LoVo (cell line): ENCODE measurements around the gene TCTN1.
A peak's percentile ranks its signal among the peaks of the same experiment; 100 is the strongest.
"Not testable (repeated sequence)": the region's sequence is repeated elsewhere in the genome, so short reads cannot be mapped to it uniquely, and the experiment has no call there.

Experiments used
- DNase-seq: peaks from one replicate; pipeline ENCODE4 v3.0.0-alpha.2; 2016; ENCODE audit warnings: low spot score

The TCTN1 gene

GRCh38 chr12:110585231-110585799 is 28.6 kb upstream of the TCTN1 start:
- DNase-seq = no peak

DNA sequence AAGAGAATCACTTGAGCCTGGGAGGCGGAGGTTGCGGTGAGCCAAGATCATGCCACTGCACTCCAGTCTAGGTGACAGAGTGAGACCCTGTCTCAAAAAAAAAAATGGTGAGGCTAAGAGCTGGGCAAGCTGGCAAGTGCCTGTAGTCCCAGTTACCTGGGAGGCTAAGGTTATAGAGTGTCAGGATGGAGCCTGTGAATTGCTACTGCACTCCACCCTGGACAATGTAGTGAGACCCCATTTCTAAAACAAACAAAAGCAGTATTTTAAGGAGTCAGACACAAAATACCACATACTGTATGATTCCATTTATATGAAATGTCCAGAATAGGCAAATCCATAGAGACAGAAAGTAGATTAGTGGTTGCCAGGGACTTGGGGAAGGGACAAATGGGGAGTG is 26.8 kb upstream of the TCTN1 start:
- DNase-seq = not testable (repeated sequence)

DNA sequence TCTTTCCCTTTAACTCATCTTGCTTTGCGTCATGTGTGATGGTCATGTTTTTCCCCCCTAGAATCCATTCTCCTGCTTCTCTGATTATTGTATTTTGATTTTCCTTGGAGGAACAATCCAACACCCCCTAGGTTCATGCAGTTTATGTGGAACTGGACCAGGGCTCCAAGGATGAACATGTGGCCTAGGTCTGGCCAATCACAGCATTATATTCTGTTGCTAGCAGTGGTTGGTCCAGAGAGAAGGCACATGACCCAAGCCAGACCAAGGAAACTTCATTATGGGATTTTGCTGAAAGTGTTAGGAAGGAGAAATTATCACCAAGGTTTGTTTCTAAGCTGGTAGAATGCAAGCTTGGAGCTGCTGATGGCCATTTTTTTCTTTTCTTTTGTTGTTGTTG is 23.9 kb upstream of the TCTN1 start:
- no peak for DNase-seq

DNA sequence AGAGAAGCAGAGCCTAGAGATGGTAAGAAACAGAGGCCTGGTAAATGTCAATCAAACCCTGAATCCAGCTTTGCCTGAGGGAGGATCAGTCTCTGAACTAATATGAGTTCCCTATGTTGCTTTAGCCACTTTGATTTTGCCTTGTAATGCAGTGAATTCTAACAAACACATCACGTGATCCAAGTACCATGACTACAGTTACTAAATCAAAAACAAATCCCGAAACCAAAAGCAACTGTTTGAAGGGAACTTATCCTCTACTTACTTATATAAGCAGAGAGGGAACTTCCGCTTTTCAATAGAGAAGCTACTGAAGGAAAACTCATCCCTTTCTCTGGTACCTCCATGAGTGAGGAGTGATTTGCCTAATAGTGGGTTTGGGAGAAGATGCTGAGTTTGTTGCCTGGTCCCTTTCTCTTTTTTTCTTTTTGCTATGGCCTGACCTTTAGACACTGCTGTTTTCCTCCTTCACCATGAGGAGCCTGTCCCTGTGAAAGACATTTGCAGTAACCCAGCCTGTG is 23.1 kb upstream of the TCTN1 start:
- DNase-seq = no peak

- no peak for DNase-seq
These were observed 22.4 kb upstream of the TCTN1 start for GRCh38 chr12:110591451-110592051.

DNA sequence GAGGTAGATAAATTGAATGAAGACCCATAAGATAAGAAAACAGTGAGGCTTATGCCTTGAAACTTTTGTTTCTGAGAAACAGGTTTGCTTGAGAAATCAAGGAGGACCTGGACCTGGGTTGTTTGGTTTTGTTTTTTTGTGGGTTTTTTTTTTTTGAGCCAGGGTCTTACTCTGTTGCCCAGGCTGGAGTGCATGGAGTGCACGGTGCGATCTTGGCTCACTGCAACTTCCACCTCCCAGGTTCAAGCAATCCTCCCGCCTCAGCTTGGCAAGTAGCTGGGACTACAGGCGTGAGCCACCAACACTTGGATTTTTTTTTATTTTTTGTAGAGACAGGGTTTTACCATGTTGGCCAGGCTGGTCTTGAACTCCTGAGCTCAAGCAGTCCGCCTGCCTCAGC is 21.9 kb upstream of the TCTN1 start:
- DNase-seq = no peak

DNA sequence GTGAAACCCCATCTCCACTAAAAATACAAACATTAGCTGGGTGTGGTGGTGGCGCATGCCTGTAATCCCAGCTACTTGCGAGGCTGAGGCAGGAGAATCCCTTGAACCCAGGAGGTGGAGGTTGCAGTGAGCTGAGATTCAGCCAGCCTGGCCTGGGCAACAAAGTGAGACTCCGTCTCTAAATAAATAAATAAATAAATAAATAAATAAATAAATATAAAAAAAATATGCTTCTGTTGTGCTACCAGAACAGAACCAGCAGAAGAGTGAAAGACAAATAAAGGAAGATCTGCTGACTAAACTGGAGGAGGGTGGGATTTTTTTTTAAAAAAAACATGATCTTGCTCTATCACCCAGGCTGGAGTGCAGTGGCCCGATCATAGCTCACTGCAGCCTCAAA is 21.0 kb upstream of the TCTN1 start:
- not testable (repeated sequence) for DNase-seq

- no peak for DNase-seq
These were observed 16.0 kb upstream of the TCTN1 start for GRCh38 chr12:110597885-110598284.

DNA sequence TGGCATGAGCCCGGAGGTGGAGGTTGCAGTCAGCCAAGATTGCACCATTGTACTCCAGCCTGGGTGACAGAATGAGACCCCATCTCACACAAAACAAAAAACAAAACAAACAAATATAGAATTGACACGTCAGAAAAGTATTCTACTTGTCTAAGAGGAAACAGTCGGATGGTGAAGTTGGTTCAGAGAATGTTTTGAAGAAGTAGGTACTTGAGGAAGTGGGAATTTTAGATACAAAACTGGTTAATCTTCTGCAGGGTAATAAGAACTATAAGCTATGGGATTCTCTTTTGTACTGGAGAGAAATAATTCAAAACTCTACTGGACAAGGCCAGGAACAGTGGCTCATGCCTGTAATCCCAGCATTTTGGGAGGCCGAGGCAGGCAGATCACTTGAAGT is 14.6 kb upstream of the TCTN1 start:
- no peak for DNase-seq

- DNase-seq = no peak
These were observed 13.7 kb upstream of the TCTN1 start for GRCh38 chr12:110600254-110600653.

DNA sequence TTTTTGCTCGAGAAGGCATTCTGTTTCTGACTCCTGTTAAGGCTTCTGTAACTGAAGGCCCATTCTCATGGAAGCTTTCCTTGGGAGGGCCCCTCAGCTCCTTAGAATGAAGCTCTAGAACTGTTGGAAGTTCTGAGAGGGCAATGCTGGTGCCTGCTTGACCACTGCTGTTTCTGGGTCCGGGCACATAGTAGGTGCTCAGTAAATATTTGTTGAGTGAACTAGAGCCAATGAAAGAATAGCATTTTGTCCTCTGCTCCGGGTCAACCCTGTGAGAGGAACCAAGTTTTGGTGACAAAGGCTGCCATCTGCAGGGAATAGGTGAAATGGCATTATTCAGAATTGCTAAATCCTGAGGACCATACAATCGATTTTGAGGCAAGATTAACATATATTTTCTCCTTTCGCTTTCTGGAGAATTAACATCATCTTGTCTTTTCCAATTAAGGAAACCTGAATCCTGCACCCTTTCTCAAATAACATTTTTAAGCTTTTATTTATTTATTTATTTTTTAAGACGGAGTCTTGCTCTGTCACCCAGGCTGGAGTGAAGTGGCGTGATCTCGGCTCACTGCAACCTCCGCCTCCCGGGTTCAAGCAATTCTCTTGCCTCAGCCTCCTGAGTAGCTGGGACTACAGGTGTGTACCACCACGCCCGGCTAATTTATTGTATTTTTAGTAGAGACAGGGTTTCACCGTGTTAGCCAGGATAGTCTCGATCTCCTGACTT is 11.7 kb upstream of the TCTN1 start:
- DNase-seq = peak; percentile 76

GRCh38 chr12:110606253-110606611 is 7.7 kb upstream of the TCTN1 start:
- no peak for DNase-seq

DNA sequence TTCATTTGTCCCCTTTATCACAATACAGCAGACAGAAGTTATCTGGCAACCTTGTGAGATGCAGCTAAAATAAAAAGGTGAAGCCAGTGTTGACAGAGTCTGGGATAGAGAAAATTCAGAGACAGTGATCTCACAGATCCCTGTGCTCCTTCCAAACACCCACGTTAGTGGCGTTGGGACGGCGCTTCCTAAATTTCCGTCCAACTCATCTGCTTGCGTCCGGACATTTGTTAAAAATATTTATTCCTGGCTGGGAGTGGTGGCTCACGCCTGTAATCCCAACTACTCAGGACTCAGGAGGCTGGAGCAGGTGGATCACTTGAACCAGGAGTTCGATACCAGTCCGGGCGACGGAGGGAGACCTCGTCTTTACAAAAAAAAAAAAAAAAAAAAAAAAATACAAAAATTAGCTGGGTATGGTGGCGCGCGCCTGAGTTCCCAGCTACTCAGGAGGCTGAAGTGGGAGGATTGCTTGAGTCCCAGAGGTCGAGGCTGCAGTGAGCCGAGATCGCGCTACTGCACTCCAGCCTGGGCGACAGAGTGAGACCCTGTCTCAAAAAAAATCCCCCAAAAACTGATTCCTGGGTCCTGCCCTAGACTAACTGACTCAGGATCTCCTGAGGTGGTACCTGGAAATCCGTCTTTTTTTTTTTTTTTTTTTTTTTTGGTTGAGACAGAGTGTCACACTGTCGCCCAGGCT is 708 bp upstream of the TCTN1 start:
- DNase-seq = no peak

GRCh38 chr12:110615171-110615570 is 1.2 kb downstream of the TCTN1 start:
- DNase-seq = no peak

DNA sequence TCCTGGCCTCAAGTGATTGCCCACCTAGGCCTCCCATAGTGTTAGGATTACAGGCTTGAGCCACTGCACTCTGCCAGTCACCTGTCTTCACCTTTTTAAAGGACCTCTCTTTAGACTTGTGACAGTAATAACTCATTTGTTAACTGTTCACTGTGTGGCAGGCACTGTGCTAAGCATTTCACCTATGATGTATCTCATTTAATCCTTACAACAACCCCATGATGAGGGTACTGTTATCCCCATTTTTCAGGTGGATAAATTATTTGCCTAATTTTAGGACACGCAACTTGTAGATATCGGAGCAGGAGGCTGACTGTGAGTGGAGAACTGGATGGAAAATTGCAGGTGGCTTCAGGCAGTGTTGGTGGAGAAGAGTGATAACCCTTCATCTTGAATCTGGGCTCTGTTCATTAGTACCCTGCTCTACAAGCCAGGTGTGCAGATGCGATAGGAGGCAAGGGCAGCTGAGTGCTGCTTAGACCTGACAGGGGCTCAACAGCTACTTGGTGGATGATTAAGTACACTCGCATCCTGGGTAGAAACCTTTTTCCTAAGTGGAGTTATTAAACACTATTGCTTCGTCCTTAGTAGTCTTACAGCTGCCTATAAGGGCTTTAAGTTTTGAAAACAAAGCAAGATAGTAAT is 2.7 kb downstream of the TCTN1 start:
- no peak for DNase-seq

GRCh38 chr12:110619534-110619953 is 5.6 kb downstream of the TCTN1 start:
- DNase-seq = no peak

GRCh38 chr12:110622582-110622981 is 8.7 kb downstream of the TCTN1 start:
- DNase-seq = no peak

GRCh38 chr12:110627500-110628195 is 13.7 kb downstream of the TCTN1 start:
- DNase-seq = no peak

GRCh38 chr12:110635055-110635454 is 21.1 kb downstream of the TCTN1 start:
- no peak for DNase-seq

DNA sequence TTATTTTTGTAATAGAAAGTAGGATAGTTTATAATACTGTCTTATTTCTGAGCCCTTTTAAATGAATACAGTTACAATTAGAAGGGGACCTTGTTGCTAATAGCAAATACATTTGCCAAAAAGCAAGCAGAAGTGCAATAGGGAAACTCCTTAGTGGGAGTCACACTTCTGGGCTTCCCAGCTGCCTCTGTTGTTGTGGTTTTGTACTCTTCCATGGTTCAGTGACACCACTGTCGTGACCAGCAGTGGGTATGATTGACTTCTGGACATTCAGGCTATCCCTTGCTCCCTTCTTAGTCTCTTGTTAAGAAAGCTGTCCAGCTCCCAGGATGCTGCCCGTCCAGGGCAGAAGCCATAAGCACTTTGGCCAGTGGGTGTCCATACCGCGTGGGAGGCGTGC is 22.6 kb downstream of the TCTN1 start:
- DNase-seq = no peak

DNA sequence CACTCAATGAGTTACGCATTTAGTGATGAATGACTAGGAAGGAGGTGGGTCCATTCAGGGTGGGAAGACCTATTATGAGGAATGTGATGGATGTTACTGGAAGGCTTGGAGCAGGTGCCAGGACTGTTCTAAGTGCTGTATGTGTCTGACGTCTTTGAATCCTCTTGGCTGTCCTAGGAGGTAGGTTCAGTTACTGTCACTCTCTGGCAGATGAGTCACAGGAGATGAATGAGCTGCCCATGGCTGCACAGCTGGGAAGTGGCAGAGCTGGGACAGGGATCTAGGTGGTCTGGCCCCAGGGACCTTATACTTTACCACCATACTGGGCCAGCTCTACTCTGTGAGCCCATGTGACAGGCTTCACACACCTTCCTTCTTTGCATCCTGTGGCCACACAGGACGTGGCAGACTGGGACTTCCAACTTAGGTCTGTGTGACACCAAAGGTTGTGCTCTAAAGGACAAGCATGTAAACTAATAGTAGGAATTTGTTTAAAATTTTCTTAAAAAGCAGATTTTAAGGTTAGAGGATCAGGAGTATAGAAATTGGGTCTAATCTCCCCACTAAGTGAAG is 24.0 kb downstream of the TCTN1 start:
- DNase-seq = no peak
